Islet of Langerhans (tissue), 1 donor: ENCODE results near the gene AGBL1.
"Not testable (repeated sequence)": the region's sequence is repeated elsewhere in the genome, so short reads cannot be mapped to it uniquely, and the experiment has no call there.

Experiments used
- FAIRE-seq: peaks from one replicate; lab custom pipeline; 2011; peaks lifted over from hg19 to GRCh38; lab: Jason Lieb, UNC

The AGBL1 gene

DNA sequence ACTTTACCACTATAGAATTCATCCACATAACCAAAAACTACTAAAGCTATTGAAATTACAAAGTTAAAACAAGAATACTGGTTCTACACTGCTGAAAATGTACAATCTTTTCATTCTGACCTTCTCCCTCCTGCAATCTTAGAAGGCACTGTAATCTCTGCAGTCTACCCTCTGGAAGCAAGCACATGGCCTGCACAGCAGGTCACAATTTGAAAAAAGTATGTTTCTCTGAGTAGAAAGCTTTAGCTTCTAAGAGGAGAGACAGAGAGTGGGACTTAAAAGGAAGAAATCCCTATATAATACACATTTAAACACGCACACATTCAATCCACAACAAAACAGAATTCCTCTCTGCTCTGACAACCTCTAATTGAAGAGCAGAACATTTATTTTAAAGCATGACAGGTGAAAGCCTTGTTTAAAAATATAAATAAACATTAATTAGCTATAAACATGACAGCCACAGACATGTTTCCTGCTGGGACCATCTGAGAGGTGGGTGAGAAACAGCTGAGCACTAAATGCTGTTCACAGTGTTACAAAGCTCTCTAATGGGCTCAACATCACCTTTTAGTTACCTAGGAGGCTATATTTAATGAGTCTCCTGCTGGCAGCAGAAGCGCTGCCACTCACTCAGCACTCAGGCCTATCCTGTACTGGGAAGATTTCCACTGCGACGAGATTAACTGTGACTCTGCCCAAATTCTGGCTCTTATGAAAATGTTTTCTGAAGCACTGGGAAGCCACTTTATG is 447.4 kb downstream of the AGBL1 start:
- no peak for FAIRE-seq

DNA sequence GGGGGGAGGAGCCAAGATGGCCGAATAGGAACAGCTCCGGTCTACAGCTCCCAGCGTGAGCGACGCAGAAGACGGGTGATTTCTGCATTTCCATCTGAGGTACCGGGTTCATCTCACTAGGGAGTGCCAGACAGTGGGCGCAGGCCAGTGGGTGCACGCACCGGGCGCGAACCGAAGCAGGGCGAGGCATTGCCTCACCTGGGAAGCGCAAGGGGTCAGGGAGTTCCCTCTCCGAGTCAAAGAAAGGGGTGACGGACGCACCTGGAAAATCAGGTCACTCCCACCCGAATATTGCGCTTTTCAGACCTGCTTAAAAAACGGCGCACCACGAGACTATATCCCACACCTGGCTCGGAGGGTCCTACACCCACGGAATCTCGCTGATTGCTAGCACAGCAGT is 448.4 kb downstream of the AGBL1 start:
- not testable (repeated sequence) for FAIRE-seq

DNA sequence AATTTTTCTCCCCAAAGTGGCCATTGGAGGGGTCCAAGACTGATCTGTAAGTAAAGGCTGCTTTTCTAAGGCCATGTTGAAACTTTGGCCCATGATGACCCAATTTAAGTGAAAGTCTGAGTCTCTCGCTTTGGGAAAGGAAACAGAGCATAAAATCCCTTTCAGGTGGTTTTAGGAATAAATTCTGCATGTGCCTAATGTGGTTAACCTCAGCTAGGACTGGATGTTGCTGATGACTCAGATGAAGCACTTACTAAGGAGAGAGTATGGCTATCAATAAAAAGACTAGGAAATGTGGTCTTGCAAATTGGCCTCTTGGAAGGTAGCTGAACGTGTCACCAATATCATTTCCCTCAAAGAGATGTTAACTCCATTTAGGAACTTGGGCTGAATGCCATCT is 458.5 kb downstream of the AGBL1 start:
- no peak for FAIRE-seq

DNA sequence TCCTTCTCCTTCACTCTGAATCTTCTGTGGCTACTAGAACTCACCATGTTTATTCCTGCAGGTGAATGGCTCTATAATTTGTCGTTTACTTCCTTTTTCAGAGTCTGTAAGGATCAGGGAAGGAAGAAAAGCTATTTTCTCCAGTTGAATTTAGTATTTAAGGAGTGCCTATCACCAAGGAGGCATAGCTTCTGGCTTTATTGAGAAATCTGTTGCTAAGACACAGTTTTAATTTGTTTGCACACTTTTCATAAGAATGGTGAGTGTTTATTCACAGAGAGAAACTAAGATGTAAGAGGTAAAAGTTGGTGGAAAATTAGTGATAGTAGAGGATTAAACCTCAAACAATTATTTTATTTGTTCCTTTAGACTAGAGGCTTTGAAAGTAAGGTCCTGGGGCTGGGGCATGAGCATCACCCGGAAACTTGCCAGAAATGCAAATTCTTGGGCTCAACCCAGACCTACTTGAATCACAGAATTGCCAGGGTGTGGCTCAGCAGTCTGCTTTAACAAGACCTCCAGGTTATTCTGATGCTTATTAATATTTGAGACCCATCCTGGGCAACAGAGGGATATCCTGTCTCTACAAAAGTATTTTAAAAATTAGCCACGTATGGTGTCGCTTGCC is 461.3 kb downstream of the AGBL1 start:
- no peak for FAIRE-seq

DNA sequence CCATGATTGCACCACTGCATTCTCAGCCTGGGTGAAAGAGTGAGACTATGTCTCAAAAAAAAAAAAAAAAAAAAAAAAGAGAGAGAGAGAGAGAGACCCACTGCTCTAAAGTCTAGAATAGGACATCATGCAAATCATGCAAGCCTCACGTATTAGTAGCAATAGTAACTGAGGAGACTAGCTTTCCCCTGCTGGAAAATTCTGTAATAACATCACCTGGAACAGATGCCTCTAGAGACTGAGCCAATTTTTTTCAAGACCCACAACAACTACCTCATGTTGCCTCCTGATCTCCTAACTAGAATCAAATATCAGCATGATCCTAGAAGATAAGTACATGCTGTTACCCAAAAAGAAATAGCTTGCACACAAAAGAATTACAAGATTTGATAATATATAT is 461.9 kb downstream of the AGBL1 start:
- no peak for FAIRE-seq

DNA sequence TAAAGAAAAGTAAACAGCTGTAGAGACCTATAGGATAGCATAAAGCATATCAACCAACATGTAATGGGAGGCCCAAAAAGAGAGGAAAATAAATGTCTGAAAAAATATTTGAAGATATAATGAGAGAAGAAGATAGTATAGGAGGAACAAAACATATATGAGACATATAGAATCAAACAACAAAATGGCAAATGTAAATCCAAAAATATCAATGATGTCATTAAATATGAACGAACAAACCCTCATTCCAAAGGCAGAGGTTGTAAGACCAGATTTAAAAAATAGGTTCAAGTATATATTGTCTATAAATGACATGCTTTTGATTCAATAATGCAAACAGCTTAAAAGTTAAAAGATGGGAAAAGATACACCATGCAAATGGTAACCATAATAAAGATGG is 470.4 kb downstream of the AGBL1 start:
- no peak for FAIRE-seq

DNA sequence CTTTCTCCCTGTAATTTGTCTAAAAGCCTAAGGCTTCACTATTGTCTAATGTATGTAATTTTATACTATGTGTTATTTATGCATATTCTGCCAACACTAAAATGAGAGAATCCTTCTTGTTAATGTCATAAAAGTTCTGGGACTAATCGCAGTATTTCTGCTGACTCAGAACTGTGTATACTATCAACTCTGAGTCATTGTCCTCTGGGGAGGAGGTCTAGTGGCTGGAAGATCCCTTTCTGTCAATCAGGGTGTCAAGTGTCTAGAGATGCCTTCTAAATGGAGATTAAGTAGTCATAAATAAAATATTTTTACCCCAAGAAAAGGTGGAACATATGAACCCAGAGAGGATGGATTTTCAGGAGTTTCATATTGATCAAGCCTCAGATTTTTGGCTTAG is 473.4 kb downstream of the AGBL1 start:
- FAIRE-seq = no peak

DNA sequence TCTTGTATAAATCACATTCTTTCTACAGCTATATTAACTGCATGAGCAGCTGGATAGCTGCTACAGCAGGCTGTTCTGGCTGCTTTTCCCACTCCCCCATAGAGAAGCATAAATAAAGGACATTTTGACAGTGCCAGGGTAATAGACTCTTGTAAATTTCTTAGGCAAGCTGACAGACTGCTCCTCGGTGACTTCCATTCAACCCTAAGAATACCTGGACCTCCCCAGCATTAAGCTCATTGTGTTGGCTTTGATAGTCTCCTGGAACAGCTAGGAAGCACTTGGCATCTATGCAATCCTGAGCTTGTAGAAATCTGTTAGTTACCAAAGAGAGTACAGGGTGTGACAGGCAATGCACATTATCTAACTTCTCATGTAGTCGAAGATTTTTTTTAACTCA is 475.4 kb downstream of the AGBL1 start:
- no peak for FAIRE-seq

DNA sequence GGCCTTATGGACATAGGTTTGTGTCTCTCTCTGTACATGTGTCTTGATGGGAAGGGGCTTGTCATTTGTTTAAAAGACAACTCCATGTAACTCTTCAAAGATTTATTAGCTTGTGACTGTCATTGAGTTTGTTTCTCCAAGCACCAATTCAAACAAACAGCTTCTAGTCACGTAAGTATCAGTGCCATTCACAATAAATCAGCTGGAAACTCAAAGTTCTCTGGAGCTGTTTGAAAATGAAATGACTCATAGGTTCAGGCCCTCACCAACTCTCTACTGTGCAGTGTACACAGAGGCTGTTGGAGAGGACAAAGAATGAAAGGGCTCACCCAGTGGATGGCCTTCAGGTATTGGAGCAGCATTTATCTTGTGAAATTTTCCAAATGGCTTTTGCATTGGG is 476.3 kb downstream of the AGBL1 start:
- FAIRE-seq = no peak

DNA sequence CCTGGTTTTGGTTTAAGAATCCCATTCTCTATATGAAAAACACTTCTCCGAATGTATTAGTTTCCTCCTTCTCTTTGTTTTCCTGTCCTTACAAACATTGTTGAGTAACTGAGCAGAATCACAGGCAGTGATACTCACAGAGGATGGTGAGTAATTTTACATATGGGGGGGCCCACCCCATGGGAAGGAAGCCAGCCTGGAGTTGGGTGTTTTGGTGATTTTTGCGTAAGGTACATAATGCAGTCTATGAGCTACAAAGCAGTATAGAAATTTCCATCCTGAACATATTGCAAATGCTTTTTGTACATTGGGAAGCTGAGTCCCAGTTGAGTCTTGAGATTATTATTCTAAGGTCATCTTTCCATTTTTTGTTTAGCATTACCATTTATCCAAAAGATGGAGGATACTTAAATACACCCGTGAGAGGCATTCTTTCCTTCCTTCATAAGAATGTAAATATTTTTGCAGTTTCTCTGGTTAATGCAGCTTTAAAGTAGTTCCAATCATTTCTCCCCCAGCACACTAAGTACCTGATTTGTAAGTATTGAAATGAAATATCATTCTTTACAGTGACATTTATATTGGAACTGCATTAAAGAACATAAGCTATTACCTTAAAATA is 476.8 kb downstream of the AGBL1 start:
- no peak for FAIRE-seq

DNA sequence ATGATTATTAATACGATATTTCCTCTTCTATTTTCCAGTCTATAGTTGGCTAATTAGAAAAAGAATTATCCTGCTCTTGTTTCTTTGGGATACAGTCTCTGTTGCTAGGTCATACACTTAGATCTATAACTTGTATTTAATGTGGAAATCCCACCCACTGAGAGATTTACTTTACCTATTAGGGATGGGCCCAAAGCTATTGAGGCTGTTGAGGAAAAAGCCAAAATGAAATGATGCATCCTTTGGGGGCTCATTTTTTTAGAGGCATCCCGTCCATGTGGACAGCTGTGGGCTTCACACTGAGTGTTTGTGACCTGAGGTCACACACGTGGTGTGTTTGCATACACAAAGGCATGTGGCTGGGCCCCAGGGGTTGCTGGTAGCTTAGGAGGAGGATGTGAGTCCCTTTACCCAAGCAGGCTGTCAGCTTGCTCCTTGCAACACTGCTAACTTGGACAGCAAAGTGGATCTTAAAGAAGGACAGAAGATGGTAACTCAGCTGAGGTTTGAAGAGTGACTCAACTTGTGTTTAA is 477.4 kb downstream of the AGBL1 start:
- no peak for FAIRE-seq

DNA sequence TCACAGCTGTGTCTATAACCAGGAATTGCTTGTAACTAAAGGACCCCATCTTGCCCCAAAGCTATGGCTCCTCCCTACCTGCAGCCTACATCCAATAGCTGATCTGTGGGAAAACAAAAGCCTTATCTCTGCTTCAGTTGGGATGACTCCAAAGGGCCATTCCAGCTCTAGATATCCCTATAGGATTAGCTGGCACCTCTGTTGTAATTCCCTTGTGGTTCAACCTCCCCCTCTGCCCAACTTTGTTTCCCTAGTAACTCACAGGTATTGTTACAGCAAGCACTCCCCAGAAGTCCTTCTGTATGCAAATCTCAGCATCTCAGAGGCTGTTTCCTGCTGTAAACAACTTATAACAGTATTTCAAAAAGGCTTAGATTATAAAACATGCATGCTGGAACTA is 478.6 kb downstream of the AGBL1 start:
- no peak for FAIRE-seq

DNA sequence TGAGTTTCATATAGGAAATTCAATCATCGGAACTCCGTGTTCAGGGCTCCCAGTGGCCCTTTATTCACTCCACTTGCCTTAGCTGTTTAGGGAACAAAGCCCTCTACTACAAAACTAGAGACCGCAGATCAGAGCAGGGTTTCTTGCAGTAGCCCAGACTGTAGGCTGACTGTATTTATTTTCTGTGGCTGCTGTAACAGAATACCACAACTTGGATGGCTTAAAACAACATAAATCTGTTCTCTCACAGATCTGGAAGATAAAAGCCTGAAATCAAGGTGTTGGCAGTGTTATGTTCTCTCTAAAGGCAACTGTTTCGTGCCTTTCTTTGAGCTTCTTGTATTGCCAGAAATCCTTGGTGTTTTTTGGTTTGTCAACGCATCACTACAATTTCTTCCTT is 479.0 kb downstream of the AGBL1 start:
- FAIRE-seq = no peak

DNA sequence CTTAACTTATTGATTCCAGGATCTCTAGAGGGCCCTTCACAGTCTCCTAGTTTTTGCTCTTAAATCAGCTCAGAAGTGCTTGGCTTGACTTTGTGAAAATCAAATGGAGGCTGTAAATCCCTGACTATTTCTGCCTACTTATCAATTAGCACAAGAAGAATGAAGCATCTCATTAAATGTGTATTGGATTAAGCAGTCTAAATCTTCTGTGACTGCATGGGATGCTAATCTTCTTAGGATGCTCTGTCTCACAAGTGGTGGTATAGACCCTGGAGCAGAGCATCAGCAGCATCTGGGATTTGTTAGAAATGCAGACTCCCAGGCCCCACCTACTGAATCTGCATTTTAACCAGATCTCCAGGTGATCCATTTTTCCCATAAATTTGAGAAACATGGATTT is 488.7 kb downstream of the AGBL1 start:
- no peak for FAIRE-seq

DNA sequence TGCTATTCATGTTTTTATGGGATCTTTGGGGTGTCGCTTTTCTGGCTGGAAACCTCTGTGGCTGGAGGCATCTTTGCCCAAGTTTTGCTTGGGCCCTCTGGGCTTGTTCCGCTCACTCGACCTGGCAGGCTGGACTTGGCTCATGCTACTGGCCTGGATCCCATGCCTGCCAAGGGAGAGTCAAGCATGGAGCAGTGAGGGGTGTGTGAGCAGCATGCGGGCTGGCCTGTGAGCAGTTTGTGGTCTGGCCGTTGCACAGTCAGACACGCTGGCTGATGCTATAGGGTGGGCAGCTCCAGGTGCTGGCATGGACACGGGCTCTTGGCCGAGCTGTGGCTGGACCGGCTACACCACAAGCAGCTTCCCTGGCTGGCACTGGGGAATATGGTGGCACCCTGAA is 491.1 kb downstream of the AGBL1 start:
- no peak for FAIRE-seq

DNA sequence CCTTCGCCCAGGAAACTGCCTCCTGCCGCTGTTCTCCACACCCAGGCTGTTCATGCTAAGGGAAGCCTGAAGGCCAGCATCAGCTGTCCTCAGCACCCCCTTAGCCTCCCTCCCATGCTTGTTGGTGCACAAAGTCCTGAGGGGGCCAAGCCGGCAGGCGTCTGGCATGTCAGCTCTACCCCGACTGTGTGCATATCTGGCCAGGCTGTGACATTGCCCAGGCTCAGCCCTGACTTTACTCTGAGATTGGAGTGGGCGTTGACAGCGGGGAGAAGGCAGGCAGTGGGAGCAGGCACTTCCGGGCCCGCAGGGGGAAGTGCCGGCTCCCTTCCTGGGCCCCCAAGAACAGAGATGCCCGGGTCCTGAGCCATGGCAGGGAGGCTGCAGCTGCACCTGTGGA is 492.2 kb downstream of the AGBL1 start:
- no peak for FAIRE-seq

DNA sequence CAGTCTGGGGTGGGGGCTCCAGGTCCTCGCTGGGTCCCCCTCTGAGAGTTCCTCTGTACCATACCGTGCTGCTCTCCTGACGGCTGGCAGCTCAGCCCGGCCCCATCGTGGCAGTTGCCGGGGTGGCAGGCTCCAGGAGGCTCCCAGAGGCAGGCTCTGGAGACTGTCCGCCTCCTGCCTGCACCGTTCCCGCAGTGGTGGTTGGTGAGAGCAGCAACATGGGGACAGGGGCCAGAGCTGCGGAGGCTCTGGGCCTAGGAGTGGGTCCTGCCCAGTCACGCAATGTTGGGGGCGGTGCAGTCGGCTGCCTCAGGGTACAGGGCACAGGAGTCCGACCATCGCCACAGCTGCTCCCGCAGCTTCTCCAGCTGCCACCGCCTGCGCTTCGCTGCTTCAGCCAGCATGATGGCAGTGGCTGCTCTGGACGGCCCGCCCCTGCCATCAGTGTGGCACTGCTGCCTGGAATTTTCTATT is 492.7 kb downstream of the AGBL1 start:
- FAIRE-seq = no peak

DNA sequence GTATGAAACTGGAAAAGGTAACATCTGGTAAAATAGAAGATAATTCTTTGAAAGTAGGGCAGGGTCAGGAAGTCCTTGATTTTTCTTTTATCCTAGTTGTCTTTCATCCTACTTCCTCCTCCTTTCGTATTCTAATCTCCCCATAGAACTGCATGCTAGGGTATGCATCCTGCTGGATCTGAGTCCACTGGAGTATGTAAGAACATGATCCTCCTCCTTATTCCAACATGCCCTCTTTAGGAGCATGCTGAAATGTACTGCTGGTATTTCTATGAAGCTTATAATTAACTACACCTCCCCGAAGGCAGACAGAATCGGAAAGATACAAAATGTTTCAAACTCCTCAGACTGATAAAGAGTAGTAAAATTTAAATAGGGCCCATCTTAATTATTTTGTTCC is 493.8 kb downstream of the AGBL1 start:
- FAIRE-seq = no peak

DNA sequence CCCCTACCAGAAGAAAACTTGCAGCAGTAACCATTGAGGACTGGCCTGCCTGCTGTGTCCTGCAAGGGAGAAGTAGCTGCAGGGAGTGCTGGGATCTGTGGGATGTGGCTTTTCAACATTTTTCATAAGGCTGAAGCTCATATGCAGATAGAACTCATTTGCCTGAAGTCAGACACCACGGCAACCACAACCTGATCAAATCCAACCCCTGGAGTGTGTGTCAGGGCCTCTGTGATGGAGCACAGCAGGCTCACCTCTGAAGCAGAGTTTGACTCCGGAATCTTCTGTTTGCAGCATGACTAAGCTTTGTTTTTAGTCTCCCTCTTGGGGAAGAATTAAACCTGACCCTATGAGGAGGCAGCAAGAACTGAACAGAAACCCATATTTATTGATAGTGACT is 508.7 kb downstream of the AGBL1 start:
- FAIRE-seq = no peak

DNA sequence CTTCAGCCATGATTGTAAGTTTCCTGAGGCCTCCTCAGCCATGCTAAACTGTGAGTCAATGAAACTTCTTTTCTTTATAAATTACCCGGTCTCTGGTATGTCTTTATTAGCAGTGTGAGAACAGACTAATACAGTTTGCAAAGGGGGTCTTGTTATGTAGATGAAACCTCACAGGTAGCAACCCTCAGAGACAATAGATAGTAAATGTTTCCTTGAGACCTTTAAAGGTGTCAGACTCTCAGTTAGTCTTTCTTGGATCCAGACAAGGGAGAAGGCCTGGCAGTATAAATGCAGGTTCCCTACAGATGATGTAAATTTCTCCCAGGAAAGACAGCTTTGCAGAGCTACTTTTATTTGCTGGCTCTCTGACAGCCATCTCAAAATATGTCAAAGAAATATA is 510.8 kb downstream of the AGBL1 start:
- FAIRE-seq = no peak

DNA sequence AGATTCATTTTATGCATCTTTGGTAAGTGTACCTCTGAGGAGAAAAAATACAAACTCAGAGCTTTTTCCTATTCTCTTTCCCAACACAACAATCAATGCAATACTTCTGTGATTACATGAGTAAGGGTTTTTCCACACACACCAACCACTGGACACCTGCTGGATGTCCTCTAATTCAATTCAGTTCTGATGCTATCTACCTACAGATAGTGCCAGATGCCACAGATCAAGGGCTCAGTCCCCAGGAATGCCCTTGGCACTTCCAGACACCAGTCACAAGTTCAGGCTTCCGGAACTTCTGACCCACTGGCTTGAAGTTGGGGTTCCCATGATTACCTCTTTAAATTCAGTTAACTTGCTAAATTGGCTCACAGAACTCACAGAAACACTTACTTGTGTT is 511.5 kb downstream of the AGBL1 start:
- no peak for FAIRE-seq

DNA sequence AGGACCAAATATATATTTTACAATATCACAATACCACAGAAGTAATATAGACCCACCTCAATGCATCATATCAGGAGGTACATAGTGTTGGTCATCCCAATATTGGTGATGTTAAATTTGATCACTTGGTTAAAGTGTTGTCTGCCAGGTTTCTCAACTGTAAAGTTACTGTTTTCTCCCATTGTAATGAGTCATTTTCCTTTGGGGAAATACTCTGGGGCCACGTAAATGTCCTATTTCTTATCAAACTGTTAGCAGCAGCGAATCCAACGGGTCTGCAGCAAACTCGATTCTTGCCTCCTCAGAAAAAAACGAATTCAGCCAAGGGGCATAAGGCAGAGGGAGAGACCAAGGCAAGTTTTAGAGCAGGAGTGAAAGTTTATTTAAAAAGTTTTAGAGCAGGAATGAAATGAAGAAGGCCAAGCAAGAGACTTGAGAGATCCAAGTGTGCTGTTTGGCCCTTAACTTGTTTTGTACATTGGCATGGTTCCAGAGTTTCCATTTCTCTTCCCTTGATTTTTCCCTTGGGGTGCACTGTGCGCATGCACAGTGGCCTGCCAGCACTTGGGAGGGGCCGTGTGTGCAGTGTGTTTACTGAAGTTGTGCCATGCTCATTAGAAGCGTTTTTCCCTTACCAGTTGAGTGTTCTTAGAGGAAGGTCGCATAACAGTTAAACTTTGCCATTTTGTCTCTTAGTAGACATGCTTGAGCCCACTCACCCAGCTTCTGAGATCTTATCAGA is 512.5 kb downstream of the AGBL1 start:
- no peak for FAIRE-seq

DNA sequence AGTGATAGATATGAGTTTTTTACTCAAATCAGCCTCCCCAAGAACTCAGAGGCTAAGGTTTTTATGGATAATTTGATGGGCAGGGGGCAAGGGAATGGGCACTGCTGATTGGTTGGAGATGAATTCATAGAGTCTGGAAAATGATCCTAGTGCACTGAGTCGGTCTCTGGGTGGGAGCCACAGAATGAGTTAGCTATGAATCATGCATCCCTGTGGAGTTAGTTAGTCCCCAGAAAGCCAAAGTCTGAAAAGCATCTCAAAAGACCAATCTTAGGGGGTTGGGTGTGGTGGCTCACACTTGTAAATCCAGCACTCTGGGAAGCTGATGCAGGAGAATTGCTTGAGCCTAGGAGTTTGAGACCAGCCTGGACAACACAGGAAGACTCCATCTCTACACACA is 516.1 kb downstream of the AGBL1 start:
- FAIRE-seq = no peak
